ENCODE measurements around the gene NECTIN2.

- no peak for TF ChIP-seq YY1 (IDR thresholded peaks at IDR 0.05; ENCODE audit: insufficient read depth, insufficient read length)
- no peak for TF ChIP-seq SUZ12 (IDR thresholded peaks at IDR 0.05; ENCODE audit: extremely low read depth, insufficient read depth, insufficient read length)
Observed at GRCh38 chr19:44845612-44846454, at the start of gene NECTIN2.

Data from NT2/D1 (cell line).